ENCODE results near the gene MAML3. TPM values are rescaled to one million over a fixed set of nuclear protein-coding genes. Genes with fewer than 3 reads are reported as not detected.
A peak's percentile ranks its signal among the peaks of the same experiment; 100 is the strongest.

Gene MAML3
- polyA plus RNA-seq, 6 donors from 2014 or later: 0.37 to 2.7 (median 1.1) TPM

DNA sequence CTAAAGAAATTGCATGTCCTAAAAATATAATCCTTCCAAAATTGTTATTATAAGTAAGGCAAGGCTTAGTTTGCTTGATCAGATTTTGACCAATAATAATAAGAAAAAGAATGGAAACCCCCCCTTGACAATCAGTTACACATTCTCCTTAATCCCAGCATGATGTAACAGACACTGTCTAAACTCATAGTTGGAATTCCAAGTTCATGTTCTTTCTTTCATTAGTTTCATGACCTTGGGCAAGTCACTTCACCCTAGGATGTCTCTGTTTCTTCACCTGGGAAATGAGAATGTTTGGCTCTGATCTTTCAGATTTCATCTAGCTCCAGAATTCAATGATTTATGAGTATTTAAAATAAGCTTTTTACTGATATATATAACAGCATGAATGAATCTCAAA, 64.8 kb downstream of the MAML3 start:
- Mint-ChIP-seq H3K27me3 (peaks cover 0 to 7% (median 0%) of the 10 kb centered on the region in 3 donors), H3K4me1 (peaks cover 14 to 20% (median 19%) of the 10 kb centered on the region in 3 donors), H3K36me3 (peaks cover 0 to 8% of the 10 kb centered on the region in 2 donors), H3K27ac (peak overlapping the region in 1 of 6 donors; percentile 47), H3K4me3 (no peak overlapping the region), H3K9me3 (no peaks in the 10 kb centered on the region)
- no peak for ATAC-seq (ENCODE audit: low read depth in 2 of 2)
- no peak for DNase-seq

DNA sequence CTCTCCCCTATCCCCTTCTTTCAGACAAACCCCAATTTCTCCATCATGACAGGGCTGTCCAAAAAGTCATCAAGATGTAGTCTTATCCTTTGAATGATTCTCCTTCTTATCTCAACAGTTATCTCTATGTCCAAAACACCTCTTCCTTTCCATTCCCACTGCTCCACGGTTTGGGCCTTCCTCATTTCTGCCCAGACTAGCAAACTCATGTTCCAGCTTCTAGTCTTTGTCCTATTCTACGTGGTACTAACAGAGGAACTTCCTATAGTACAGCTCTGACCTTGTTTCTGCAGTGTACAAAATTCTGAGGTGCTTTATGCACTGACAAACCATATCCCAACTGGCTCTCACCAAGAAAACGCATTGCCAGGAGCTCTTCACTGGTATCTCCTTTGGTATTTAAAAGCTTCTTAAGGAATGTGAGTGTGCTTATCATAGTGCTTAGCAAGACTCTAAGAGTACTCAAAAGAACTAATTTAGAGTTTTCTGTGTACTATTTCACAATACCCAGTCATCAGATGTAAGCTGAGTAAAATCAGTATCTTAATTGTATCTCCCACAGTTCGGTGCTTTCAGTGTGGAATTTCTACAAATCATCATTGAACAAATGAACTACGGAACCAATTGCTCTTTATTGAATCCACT, 65.5 kb downstream of the MAML3 start:
- Mint-ChIP-seq H3K36me3 (peaks cover 0 to 8% of the 10 kb centered on the region in 2 donors), H3K27me3 (peaks cover 0 to 7% (median 0%) of the 10 kb centered on the region in 3 donors), H3K27ac (peak overlapping the region in 1 of 6 donors; percentile 9), H3K4me1 (peaks cover 8 to 13% (median 12%) of the 10 kb centered on the region in 3 donors), H3K4me3 (no peak overlapping the region), H3K9me3 (no peaks in the 10 kb centered on the region)
- DNase-seq: no peak
- ATAC-seq (ENCODE audit: low read depth in 2 of 2): no peak

DNA sequence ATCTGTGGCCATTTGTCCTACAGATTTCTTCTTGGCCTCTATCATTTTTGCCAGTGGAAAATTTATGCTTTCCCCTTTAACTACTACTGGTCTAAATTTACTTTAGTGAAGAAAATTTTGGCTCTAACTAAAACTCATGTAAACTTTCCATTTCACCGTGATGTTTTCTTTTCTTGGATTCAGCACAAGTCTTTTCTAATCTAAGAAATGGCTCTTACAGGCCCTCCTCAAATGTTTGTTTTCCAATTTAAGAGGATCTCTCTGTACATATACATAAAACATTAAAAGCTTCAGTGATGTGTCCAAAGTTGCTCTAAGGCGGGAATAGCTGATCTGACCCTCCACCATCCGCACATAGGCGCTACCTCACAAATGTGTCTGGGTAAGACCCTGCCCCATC, 68.1 kb downstream of the MAML3 start:
- no peak for DNase-seq
- Mint-ChIP-seq H3K36me3 (peaks cover 0 to 8% of the 10 kb centered on the region in 2 donors), H3K9me3 (no peaks in the 10 kb centered on the region), H3K27me3 (peaks cover 0 to 7% (median 0%) of the 10 kb centered on the region in 3 donors), H3K4me3 (no peak overlapping the region), H3K4me1 (peaks cover 2 to 10% (median 6%) of the 10 kb centered on the region in 3 donors), H3K27ac (peak overlapping the region in 1 of 6 donors; percentile 48)
- ATAC-seq (ENCODE audit: low read depth in 2 of 2): no peak

DNA sequence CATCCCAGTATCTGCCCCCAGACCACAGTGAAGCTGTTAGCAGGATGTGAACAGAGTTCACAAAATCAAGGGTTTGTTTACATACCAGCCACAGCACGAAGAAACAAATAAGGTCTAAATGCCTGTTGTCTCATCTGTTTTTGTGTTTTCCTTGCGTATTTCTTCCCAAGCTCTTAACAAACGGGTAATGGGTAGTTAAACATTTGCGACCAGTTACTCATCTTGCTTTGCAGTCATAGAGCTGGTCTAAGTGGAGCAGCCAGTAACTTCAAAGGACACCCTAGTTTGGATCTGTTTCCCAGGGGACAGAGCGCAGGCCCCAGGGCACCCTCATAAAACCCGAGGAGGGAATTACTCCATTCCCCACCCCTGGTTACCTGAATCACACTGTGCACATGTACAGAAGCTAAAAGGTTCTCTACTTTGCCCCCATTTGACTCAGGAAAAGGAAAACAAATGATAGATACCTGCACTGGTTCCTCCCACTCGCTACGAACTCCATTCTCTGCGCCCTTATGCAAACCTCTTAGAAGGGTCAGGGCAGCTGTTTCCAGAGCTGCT, 68.8 kb downstream of the MAML3 start:
- peaks cover 0 to 7% (median 0%) of the 10 kb centered on the region in 3 donors for H3K27me3 Mint-ChIP-seq
- no peak for DNase-seq
- no peak for ATAC-seq (ENCODE audit: low read depth in 2 of 2)
- H3K4me3 Mint-ChIP-seq: no peak overlapping the region
- H3K9me3 Mint-ChIP-seq: no peaks in the 10 kb centered on the region
- H3K27ac Mint-ChIP-seq: peak overlapping the region in 1 of 6 donors; percentile 52
- H3K4me1 Mint-ChIP-seq: peaks cover 3 to 10% (median 6%) of the 10 kb centered on the region in 3 donors
- H3K36me3 Mint-ChIP-seq: peaks cover 0 to 8% of the 10 kb centered on the region in 2 donors

DNA sequence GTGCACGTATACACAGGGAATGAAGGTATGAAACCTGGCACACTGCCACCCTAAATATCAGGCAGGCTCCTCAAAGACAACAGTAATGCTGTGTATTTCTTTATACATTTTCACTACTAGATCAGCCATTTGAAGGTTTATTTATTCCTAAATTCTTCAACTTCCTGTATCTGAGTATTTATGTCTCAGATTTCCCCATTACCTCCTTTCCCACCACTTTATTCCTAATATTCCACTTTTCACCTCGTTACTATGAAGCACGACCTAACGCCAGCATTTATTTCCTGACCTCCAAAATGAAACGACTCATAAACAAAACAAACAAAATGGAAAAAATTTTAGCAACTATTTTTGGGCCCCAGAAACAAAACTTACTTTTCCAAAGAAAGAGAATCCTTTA, 69.6 kb downstream of the MAML3 start:
- ATAC-seq (ENCODE audit: low read depth in 2 of 2) (no peak), DNase-seq (no peak)
- Mint-ChIP-seq H3K27me3 (peaks cover 0 to 7% (median 0%) of the 10 kb centered on the region in 3 donors), H3K4me1 (peaks cover 4 to 10% (median 5%) of the 10 kb centered on the region in 3 donors), H3K4me3 (no peak overlapping the region), H3K27ac (no peak overlapping the region), H3K9me3 (no peaks in the 10 kb centered on the region), H3K36me3 (peaks cover 0 to 8% of the 10 kb centered on the region in 2 donors)

DNA sequence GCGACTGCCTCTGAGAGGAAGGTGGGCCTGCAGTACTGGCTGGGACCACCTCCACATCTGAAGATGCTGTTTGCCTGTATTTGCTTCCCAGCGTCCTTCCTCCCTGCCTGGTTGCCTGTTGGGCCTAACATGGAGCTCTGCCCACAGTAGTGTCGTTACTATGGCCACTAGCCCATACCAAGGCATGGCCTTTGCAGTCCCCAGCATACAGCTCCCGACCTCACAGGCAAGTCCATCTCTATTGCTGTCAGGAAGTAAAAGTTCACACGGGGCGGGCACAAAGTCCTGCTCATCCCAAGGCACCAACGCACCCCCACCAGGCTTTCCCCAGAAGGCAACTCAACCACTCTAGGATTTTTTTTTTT, 71.6 kb downstream of the MAML3 start:
- H3K27me3 Mint-ChIP-seq: no peaks in the 10 kb centered on the region
- no peaks in the 10 kb centered on the region for H3K9me3 Mint-ChIP-seq
- DNase-seq (no peak), ATAC-seq (ENCODE audit: low read depth in 2 of 2) (no peak)
- H3K27ac Mint-ChIP-seq: peak overlapping the region in 2 of 6 donors; percentile 13 to 18
- H3K36me3 Mint-ChIP-seq: peaks cover 0 to 8% of the 10 kb centered on the region in 2 donors
- peak overlapping the region in 1 of 8 donors; percentile 17 for H3K4me3 Mint-ChIP-seq
- H3K4me1 Mint-ChIP-seq: peaks cover 0 to 10% (median 5%) of the 10 kb centered on the region in 3 donors

DNA sequence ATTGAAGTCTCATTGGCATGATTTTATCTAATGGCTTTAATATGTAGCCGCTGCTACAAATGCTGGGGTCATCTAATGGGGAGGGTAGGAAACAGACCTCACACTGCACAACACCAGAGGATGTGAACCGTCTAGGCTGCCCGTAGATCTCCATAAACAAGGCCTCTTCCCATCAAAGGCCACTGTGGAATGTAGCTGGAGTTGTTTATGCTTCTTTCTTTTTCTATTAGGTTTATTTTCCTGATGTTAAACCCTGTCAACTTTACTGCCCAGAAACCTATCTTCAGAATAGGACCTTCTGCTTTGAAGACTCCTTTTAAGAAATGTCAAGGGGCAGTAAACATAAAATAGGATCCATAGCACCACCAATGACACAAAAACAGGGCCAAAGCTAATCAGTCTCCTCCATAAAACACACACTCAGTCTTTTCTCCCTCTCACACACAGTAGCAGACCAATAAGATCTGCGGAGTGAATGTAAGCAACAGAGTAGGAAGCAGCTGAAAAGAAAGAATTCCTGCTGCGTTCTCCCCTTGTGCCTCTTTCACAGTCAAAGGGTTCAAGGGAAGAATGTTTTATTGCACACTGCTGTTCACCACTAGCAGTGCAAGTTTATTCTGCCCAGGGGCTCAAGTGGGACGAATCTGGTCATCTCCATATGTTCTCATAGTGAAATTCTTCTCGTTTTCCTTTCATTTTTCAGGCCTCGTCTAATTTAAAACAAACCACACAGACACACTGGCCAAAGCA, 72.2 kb downstream of the MAML3 start:
- H3K27me3 Mint-ChIP-seq: no peaks in the 10 kb centered on the region
- ATAC-seq (ENCODE audit: low read depth in 2 of 2): no peak
- H3K9me3 Mint-ChIP-seq: no peaks in the 10 kb centered on the region
- H3K36me3 Mint-ChIP-seq: peaks cover 0 to 8% of the 10 kb centered on the region in 2 donors
- H3K4me1 Mint-ChIP-seq: peaks cover 0 to 10% (median 5%) of the 10 kb centered on the region in 3 donors
- no peak for DNase-seq
- peak overlapping the region in 1 of 6 donors; percentile 13 for H3K27ac Mint-ChIP-seq
- H3K4me3 Mint-ChIP-seq: peak overlapping the region in 1 of 8 donors; percentile 17

DNA sequence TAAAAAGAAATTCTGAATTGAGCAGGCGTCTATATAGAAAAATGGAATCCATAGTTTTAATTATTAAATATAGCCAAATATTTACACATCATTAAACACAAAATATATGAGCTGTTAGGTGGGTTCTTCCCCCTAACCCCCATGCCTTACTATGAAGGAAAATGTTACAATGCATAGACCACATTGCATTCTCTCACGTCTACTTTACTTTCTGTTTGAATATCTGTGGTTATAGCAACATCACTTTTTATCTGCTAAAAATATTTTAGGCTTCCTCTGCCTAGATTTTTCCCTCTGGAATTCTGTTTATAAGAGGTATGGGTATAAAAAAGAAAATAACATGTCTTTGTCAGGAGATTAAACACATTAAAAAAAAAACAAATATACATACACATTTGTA, 73.1 kb downstream of the MAML3 start:
- peaks cover 0 to 10% (median 5%) of the 10 kb centered on the region in 3 donors for H3K4me1 Mint-ChIP-seq
- no peak for ATAC-seq (ENCODE audit: low read depth in 2 of 2)
- peak overlapping the region in 1 of 6 donors; percentile 13 for H3K27ac Mint-ChIP-seq

DNA sequence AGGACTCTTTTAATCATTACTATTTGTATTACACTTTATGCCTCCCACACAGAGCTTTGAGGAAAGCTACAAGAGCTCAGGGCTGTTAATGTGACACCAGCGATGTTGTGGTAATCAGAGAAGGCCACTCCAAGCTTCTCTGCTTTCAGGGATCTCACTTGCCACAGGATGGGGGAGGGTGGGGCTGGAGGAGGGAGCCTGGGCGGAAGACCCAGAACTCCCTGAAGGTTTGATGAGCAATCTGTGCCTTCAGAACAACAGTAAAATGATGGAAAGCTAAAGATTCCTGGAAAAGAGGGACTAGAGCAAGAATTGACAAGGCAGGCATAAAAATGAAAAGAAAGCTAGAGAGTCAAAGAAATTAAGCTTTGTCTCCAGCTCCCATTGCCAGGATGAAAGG, 75.6 kb downstream of the MAML3 start:
- Mint-ChIP-seq H3K36me3 (no peaks in the 10 kb centered on the region), H3K4me1 (peaks cover 0 to 10% (median 5%) of the 10 kb centered on the region in 3 donors), H3K27me3 (no peaks in the 10 kb centered on the region), H3K27ac (no peak overlapping the region), H3K4me3 (no peak overlapping the region), H3K9me3 (no peaks in the 10 kb centered on the region)
- no peak for ATAC-seq (ENCODE audit: low read depth in 2 of 2)
- DNase-seq: no peak

More for the DNA sequence above, 73.1 kb downstream of the MAML3 start:
- Mint-ChIP-seq H3K4me3 (no peak overlapping the region), H3K36me3 (peaks cover 0 to 2% of the 10 kb centered on the region in 2 donors), H3K27me3 (no peaks in the 10 kb centered on the region), H3K9me3 (no peaks in the 10 kb centered on the region)
- DNase-seq: no peak

DNA sequence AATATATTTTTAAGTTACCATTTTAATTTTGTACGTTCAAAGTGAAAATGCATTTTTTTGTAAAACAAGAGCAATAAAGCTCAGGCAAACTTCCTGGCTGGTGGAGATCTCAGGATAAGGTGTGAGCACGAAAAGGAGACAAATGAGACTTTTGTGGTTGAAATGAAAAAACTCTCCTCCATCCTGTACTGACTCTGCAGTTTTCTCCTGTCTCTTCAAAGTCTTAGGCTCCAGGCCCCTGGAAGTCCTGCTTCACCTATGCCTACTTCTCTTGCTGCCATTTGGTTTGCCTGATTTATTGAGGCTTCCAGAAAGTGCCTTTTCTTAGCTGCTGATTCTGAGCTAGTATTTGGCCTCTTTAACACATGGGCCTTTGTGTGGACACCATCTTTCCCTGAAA, 77.7 kb downstream of the MAML3 start:
- ATAC-seq (ENCODE audit: low read depth in 2 of 2): no peak
- H3K9me3 Mint-ChIP-seq: no peaks in the 10 kb centered on the region
- no peak for DNase-seq
- H3K27ac Mint-ChIP-seq: peak overlapping the region in 1 of 6 donors; percentile 27
- H3K4me1 Mint-ChIP-seq: peaks cover 8 to 19% (median 16%) of the 10 kb centered on the region in 3 donors
- H3K27me3 Mint-ChIP-seq: no peaks in the 10 kb centered on the region
- H3K36me3 Mint-ChIP-seq: no peaks in the 10 kb centered on the region
- no peak overlapping the region for H3K4me3 Mint-ChIP-seq

DNA sequence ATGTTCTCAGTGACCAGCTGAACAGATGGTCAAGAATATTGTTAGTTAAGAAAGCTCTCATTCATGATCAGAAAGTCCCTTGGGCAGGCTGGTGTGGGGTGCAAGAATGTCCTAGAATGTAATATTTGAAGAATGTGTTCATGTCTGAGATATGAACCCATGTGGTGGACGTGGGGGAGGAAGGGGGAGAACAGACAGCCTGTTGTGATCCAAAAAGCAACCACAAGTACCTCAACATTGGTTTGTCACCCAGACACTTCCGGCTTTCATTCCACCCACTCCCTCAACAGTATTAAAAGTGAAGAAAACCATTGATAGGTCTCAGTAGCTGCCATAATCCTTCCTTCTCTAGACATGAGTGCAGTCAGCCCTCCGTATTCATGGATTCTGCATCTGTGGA, 82.2 kb downstream of the MAML3 start:
- Mint-ChIP-seq H3K4me1 (peaks cover 27 to 30% (median 27%) of the 10 kb centered on the region in 3 donors), H3K27ac (peak overlapping the region in 5 of 6 donors; percentile 47 to 93 (median 75)), H3K36me3 (no peaks in the 10 kb centered on the region)

DNA sequence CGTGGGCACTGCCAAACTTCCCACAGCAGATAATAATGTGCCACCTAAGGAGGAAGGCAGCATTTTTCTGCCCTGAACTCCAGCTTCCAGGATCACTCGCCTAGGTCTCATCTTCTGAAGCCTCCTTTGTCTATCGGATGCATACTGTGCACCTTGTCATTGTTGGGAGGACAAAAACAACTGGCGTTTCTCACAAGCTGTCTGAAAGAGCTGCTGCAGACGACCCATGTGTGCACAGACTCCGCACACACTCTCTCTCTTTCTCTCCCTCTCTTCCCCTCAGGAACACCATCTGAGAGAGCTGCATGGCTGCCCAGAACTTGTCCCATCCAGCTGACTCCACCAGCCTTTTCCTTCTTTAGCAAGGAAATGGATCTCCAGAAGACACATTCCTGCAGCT, 83.0 kb downstream of the MAML3 start:
- no peak for DNase-seq
- Mint-ChIP-seq H3K36me3 (no peaks in the 10 kb centered on the region), H3K4me1 (peaks cover 27 to 30% (median 27%) of the 10 kb centered on the region in 3 donors), H3K4me3 (peak overlapping the region; percentile 2 to 88 (median 65)), H3K27ac (peak overlapping the region in 5 of 6 donors; percentile 8 to 90 (median 70)), H3K9me3 (no peaks in the 10 kb centered on the region), H3K27me3 (peaks cover 0 to 8% (median 0%) of the 10 kb centered on the region in 3 donors)
- no peak for ATAC-seq (ENCODE audit: low read depth in 2 of 2)

More for the DNA sequence above, 82.2 kb downstream of the MAML3 start:
- ATAC-seq (ENCODE audit: low read depth in 2 of 2): peak; percentile 94 to 95
- DNase-seq: peak; percentile 46
- peaks cover 0 to 8% (median 0%) of the 10 kb centered on the region in 3 donors for H3K27me3 Mint-ChIP-seq
- peak overlapping the region; percentile 17 to 89 (median 70) for H3K4me3 Mint-ChIP-seq
- H3K9me3 Mint-ChIP-seq: no peaks in the 10 kb centered on the region

DNA sequence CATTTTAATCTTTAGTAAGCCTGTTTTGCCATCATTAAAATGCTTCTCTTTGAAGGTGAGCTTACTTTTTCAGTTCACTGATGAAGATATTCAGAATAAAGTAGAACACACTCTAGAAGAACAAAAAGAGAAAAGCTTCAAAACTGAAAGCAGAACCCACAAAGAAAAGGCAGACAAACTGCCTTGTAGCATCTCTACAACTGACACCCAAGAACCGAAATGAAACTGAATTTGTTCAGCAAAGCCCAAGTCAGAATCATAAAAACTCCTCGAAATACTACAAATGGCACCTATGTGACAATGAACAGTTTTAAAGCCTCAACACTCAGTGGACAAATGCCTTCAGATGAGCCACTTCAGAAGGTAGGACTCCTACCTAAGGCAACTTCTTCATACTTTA, 83.6 kb downstream of the MAML3 start:
- peak overlapping the region; percentile 2 to 88 (median 65) for H3K4me3 Mint-ChIP-seq
- no peaks in the 10 kb centered on the region for H3K9me3 Mint-ChIP-seq
- H3K27ac Mint-ChIP-seq: peak overlapping the region in 4 of 6 donors; percentile 42 to 75 (median 58)
- H3K27me3 Mint-ChIP-seq: peaks cover 0 to 8% (median 0%) of the 10 kb centered on the region in 3 donors
- ATAC-seq (ENCODE audit: low read depth in 2 of 2): peak; percentile 35 to 54
- H3K4me1 Mint-ChIP-seq: peaks cover 27 to 30% (median 27%) of the 10 kb centered on the region in 3 donors
- no peaks in the 10 kb centered on the region for H3K36me3 Mint-ChIP-seq
- DNase-seq: peak; percentile 9
